ENCODE measurements around the gene CDC20. TPM values are rescaled to one million over a fixed set of nuclear protein-coding genes. Genes with fewer than 3 reads are reported as not detected.
"Not testable (repeated sequence)": the region's sequence is repeated elsewhere in the genome, so short reads cannot be mapped to it uniquely, and the experiment has no call there.

CDC20 gene
- total RNA-seq, 1 experiment from 2014 or later: 51.2 TPM

GRCh38 chr1:43368646-43369020 is 9.9 kb downstream of the CDC20 start:
- no peak for DNase-seq (ENCODE audit: low read depth, low spot score)
- in situ Hi-C loops (cut with HindIII; ENCODE audit: low pct_unique_long_range_greater_than_20kb, low sequenced_read_pairs): no loop called here

- DNase-seq (ENCODE audit: low read depth, low spot score); in situ Hi-C loops (cut with HindIII; ENCODE audit: low pct_unique_long_range_greater_than_20kb, low sequenced_read_pairs): not testable (repeated sequence)
These were observed 11.0 kb downstream of the CDC20 start for GRCh38 chr1:43369779-43370178.

- DNase-seq (ENCODE audit: low read depth, low spot score): no peak
- in situ Hi-C loops (cut with HindIII; ENCODE audit: low pct_unique_long_range_greater_than_20kb, low sequenced_read_pairs): no loop called here
These were observed 11.8 kb downstream of the CDC20 start for GRCh38 chr1:43370564-43370963.

- DNase-seq (ENCODE audit: low read depth, low spot score): no peak
- in situ Hi-C loops (cut with HindIII; ENCODE audit: low pct_unique_long_range_greater_than_20kb, low sequenced_read_pairs): no loop called here
These were observed 13.4 kb downstream of the CDC20 start for GRCh38 chr1:43372172-43372571.

GRCh38 chr1:43373066-43373940 is 14.5 kb downstream of the CDC20 start:
- in situ Hi-C loops (cut with HindIII; ENCODE audit: low pct_unique_long_range_greater_than_20kb, low sequenced_read_pairs): no loop called here
- DNase-seq (ENCODE audit: low read depth, low spot score): no peak

GRCh38 chr1:43376723-43377235 is 18.0 kb downstream of the CDC20 start:
- in situ Hi-C loops (cut with HindIII; ENCODE audit: low pct_unique_long_range_greater_than_20kb, low sequenced_read_pairs): no loop called here
- no peak for DNase-seq (ENCODE audit: low read depth, low spot score)

GRCh38 chr1:43377831-43378230 is 19.1 kb downstream of the CDC20 start:
- in situ Hi-C loops (cut with HindIII; ENCODE audit: low pct_unique_long_range_greater_than_20kb, low sequenced_read_pairs): no loop called here
- no peak for DNase-seq (ENCODE audit: low read depth, low spot score)

GRCh38 chr1:43379476-43379875 is 20.7 kb downstream of the CDC20 start:
- DNase-seq (ENCODE audit: low read depth, low spot score): no peak
- in situ Hi-C loops (cut with HindIII; ENCODE audit: low pct_unique_long_range_greater_than_20kb, low sequenced_read_pairs): no loop called here

GRCh38 chr1:43381612-43382011 is 22.8 kb downstream of the CDC20 start:
- in situ Hi-C loops (cut with HindIII; ENCODE audit: low pct_unique_long_range_greater_than_20kb, low sequenced_read_pairs): no loop called here
- peak; percentile 43 for DNase-seq (ENCODE audit: low read depth, low spot score)

GRCh38 chr1:43382027-43382779 is 23.4 kb downstream of the CDC20 start:
- in situ Hi-C loops (cut with HindIII; ENCODE audit: low pct_unique_long_range_greater_than_20kb, low sequenced_read_pairs): no loop called here

GRCh38 chr1:43383449-43383848 is 24.7 kb downstream of the CDC20 start:
- DNase-seq (ENCODE audit: low read depth, low spot score): peak; percentile 33
- in situ Hi-C loops (cut with HindIII; ENCODE audit: low pct_unique_long_range_greater_than_20kb, low sequenced_read_pairs): no loop called here

More at GRCh38 chr1:43382027-43382779, 23.4 kb downstream of the CDC20 start:
- peak; percentile 90 for DNase-seq (ENCODE audit: low read depth, low spot score)

GRCh38 chr1:43386676-43387075 is 27.9 kb downstream of the CDC20 start:
- in situ Hi-C loops (cut with HindIII; ENCODE audit: low pct_unique_long_range_greater_than_20kb, low sequenced_read_pairs): no loop called here
- DNase-seq (ENCODE audit: low read depth, low spot score): no peak

GRCh38 chr1:43387976-43388599 is 29.3 kb downstream of the CDC20 start:
- in situ Hi-C loops (cut with HindIII; ENCODE audit: low pct_unique_long_range_greater_than_20kb, low sequenced_read_pairs): no loop called here
- no peak for DNase-seq (ENCODE audit: low read depth, low spot score)

GRCh38 chr1:43388613-43389012 is 29.8 kb downstream of the CDC20 start:
- in situ Hi-C loops (cut with HindIII; ENCODE audit: low pct_unique_long_range_greater_than_20kb, low sequenced_read_pairs): no loop called here
- no peak for DNase-seq (ENCODE audit: low read depth, low spot score)

- in situ Hi-C loops (cut with HindIII; ENCODE audit: low pct_unique_long_range_greater_than_20kb, low sequenced_read_pairs): no loop called here
- peak; percentile 92 for DNase-seq (ENCODE audit: low read depth, low spot score)
These were observed 30.8 kb downstream of the CDC20 start, which contains the start of the genes MED8 and SZT2 for GRCh38 chr1:43389326-43390313. TSS of gene MED8 (minus strand) at chr1:43389800. CDS start at chr1:43389764, 36 bp downstream. TSS of gene SZT2 (plus strand) at chr1:43389899. CDS start at chr1:43389969, 70 bp downstream.

- in situ Hi-C loops (cut with HindIII; ENCODE audit: low pct_unique_long_range_greater_than_20kb, low sequenced_read_pairs): no loop called here
- DNase-seq (ENCODE audit: low read depth, low spot score): no peak
These were observed 33.9 kb downstream of the CDC20 start for GRCh38 chr1:43392702-43393101.

GRCh38 chr1:43395523-43395922 is 36.7 kb downstream of the CDC20 start:
- DNase-seq (ENCODE audit: low read depth, low spot score): no peak
- in situ Hi-C loops (cut with HindIII; ENCODE audit: low pct_unique_long_range_greater_than_20kb, low sequenced_read_pairs): no loop called here

Data from SK-MEL-5 (cell line).